22Rv1 (cell line): ENCODE measurements around the gene FGGY.

ENCODE experiments used
- ZFX ChIP-seq: fragments of 450-650 bp; IDR thresholded peaks from 2 replicates; pipeline ENCODE4 v1.6.1; 2017; ENCODE audit warnings: antibody characterized with exemption, borderline replicate concordance
- TF ChIP-seq, protein P1 (sequence below): fragments of 450-650 bp; IDR thresholded peaks from 2 replicates; pipeline ENCODE4 v1.5.1; 2017; ENCODE audit warnings: mild to moderate bottlenecking

DNA sequence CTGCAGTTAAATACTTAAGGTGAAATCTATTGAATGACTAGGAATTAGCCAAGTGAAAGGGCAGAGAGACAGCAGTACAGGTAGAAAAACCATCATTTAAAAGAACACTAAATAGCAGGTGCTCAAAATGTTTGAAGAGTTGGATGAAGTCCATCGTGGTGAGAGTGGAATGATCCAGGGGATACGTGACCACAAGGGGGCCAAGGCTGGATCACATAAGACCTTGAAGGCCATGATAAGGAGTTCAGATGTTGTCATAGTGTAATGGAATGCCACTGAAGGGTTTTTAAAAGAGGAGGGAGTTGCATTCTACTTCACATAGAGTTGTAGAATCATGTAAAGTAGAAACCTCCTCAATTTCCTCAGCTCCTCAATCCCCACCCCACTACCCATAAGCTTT lies 483.1 kb downstream of the FGGY start:
- TF ChIP-seq, protein P1, sequence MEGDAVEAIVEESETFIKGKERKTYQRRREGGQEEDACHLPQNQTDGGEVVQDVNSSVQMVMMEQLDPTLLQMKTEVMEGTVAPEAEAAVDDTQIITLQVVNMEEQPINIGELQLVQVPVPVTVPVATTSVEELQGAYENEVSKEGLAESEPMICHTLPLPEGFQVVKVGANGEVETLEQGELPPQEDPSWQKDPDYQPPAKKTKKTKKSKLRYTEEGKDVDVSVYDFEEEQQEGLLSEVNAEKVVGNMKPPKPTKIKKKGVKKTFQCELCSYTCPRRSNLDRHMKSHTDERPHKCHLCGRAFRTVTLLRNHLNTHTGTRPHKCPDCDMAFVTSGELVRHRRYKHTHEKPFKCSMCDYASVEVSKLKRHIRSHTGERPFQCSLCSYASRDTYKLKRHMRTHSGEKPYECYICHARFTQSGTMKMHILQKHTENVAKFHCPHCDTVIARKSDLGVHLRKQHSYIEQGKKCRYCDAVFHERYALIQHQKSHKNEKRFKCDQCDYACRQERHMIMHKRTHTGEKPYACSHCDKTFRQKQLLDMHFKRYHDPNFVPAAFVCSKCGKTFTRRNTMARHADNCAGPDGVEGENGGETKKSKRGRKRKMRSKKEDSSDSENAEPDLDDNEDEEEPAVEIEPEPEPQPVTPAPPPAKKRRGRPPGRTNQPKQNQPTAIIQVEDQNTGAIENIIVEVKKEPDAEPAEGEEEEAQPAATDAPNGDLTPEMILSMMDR, result peak; percentile 26; the same call in 1 of the 2 replicates
- no peak for TF ChIP-seq ZFX
